Upper lobe of left lung (tissue), 6 donors: ENCODE measurements around the gene CNNM4. TPM values are rescaled to one million over a fixed set of nuclear protein-coding genes. Genes with fewer than 3 reads are reported as not detected.
A peak's percentile ranks its signal among the peaks of the same experiment; 100 is the strongest.

Experiments
- ATAC-seq, 2 donors: fragments of 200-7000 bp; cut with Tn5 transposase; one replicate each; pipeline ENCODE4 v1.9.1; 2022; ENCODE audit warnings: mild to moderate bottlenecking in 2 of 2, moderate library complexity in 2 of 2; ENCODE audit not compliant: low FRiP score in 2 of 2
- DNase-seq, 2 donors: peaks; one replicate each; pipeline ENCODE4 v3.0.0-alpha.2; 2019 to 2020
- H3K27ac ChIP-seq, 4 donors: fragments of 200-600 bp; sonication (generic); one replicate each; pipeline ENCODE4 v1.5.1; 2016 to 2019
- H3K27me3 ChIP-seq, 4 donors: fragments of 200-600 bp; sonication (generic); one replicate each; pipeline ENCODE4 v1.5.1; 2017 to 2019
- H3K36me3 ChIP-seq, 4 donors: fragments of 200-600 bp; sonication (generic); one replicate each; pipeline ENCODE4 v1.5.1; 2016 to 2019
- H3K4me1 ChIP-seq, 4 donors: fragments of 200-600 bp; sonication (generic); one replicate each; pipeline ENCODE4 v1.5.1; 2018 to 2019
- H3K4me3 ChIP-seq, 4 donors: fragments of 200-600 bp; sonication (generic); one replicate each; pipeline ENCODE4 v1.5.1; 2017 to 2019; ENCODE audit warnings: mild to moderate bottlenecking in 2 of 4, moderate library complexity in 1 of 4
- H3K9me3 ChIP-seq, 4 donors: fragments of 200-600 bp; sonication (generic); one replicate each; pipeline ENCODE4 v1.5.1; 2018 to 2019
- CTCF ChIP-seq, 6 experiments: fragments of 450-650 bp in 4 of 6; fragments of 200-600 bp in 2 of 6; sonication (generic) in 2 of 6; IDR thresholded peaks; one replicate each; pipeline ENCODE4 v1.5.1; 2016 to 2019; ENCODE audit warnings: antibody characterized with exemption in 6 of 6
- EP300 ChIP-seq, 4 donors: sonication (generic); formaldehyde crosslinking; IDR thresholded peaks; one replicate each; pipeline ENCODE4 v1.5.1; 2017; ENCODE audit warnings: antibody characterized with exemption in 4 of 4, control low read depth in 2 of 4
- POLR2A ChIP-seq, 4 donors: fragments of 450-650 bp; IDR thresholded peaks; one replicate each; pipeline ENCODE4 v1.5.1; 2016 to 2017; ENCODE audit warnings: antibody characterized with exemption in 4 of 4, mild to moderate bottlenecking in 2 of 4
- POLR2AphosphoS5 ChIP-seq, 2 donors: sonication (generic); formaldehyde crosslinking; IDR thresholded peaks; one replicate each; pipeline ENCODE4 v1.5.1; 2017; ENCODE audit warnings: antibody characterized with exemption in 2 of 2
- WGBS, 2 donors: methylation state at CpG; one replicate each; pipeline ENCODE4 v1.1.5; 2017 to 2018; 5-methylcytosine and 5-hydroxymethylcytosine counted together
- total RNA-seq, 6 donors: library from RNA; depleted of rRNA in 4 of 6; stranded (reverse); fragments of >200 nt in 4 of 6; gene quantifications; one replicate each; pipeline versions ENCODE4 v1.1.0 to v1.2.1, GENCODE V29; 2016 to 2021
- donor health status: DM: no; HTN: no; CAD: no; lungs with moderate emphysema.
- donor health status: DM: no; HTN: yes; CAD: no; lungs with severe emphysema.

Gene CNNM4
- total RNA-seq, 6 donors from 2014 or later, result 12.8 to 26.9 (median 22.1) TPM

DNA sequence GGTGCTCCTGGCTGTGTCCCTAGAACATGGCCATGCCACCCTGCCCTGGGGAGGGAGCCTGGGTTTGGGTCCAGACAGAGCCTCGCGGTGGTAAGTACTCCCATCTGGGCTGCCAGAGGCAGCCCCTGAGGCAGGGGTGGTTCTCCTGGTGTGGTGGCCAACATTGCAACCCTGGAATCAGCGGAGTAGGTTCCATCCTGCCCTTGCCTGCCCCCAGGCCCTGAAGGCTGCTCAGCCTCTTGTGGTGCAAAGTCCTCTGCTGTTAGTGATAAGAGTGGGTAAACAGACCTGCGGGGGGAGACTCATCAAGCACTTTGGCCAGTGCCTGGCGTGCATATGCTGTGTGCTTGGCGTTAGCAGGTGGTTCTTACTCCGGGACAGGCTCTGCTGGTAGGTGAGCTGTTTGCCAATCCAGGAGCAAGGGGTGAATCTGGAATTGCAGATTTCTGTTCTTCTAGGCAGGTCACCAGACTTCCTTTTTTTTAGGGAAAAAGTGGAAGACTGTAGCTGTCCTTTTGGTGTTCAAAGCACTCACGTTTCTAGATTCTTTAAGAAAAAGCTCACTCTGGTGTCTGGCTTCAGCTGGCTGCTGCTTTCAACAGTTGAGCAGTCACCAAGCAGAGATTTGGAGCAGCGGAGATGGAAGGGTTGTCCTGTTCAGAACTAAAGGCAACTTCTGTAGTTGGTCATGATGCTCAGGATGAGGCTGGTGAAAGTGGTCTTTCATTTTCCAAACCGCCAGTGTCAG is 58.6 kb downstream of the CNNM4 start:
- no peak overlapping the region for H3K27ac ChIP-seq
- TF ChIP-seq EP300 (IDR thresholded peaks at IDR 0.05), result no peak
- TF ChIP-seq CTCF (IDR thresholded peaks at IDR 0.05), result no peak
- TF ChIP-seq POLR2AphosphoS5 (IDR thresholded peaks at IDR 0.05), result no peak
- TF ChIP-seq POLR2A (IDR thresholded peaks at IDR 0.05), result no peak
- WGBS, 2 donors, result 63 to 76% methylated on average over 7 to 10 of the region's 10 CpGs
- H3K27me3 ChIP-seq, result no peaks in the 10 kb centered on the region
- H3K4me3 ChIP-seq, result peak overlapping the region in 1 of 4 donors; percentile 20
- H3K4me1 ChIP-seq, result peaks cover 39 to 57% (median 54%) of the 10 kb centered on the region in 4 donors
- ATAC-seq, result peak in 1 of 2 donors; percentile 17
- H3K9me3 ChIP-seq, result no peaks in the 10 kb centered on the region
- peak in 1 of 2 donors; percentile 76 for DNase-seq
- H3K36me3 ChIP-seq, result peaks cover 0 to 16% (median 2%) of the 10 kb centered on the region in 4 donors

DNA sequence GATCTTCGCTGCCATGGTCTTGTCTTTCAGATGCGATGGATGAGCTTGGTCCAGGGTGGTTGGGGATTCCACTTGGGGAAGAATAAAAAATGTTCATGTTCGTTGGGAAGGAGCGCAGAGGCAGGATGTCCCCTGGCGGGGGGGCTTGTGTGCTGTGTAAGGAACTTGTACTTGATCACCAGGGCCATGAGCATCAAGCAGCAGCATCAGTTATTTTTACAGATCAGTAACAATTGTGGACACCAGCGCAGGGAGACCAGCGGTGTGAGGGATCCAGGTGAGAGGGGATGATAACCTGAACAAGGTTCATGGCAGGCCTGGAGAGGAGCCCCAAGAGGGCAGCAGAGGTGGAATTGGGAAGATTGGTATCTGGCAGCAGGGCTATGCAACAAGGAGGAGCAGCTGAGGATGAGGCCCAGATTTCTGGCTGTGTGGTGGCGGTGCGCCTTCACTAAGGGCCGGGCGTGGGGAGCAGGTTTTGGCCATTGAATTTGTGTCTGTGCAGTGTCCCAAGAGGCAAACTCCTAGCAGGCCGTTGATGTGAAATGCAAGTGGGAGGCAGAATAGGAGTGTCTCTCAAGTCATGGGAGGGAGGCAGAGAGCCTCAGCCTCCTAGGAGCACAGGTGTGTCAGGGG is 59.3 kb downstream of the CNNM4 start:
- WGBS, 2 donors, result 88 to 90% methylated on average over 12 of the region's 12 CpGs
- no peak overlapping the region for H3K27ac ChIP-seq
- H3K4me3 ChIP-seq, result no peak overlapping the region
- peaks cover 0 to 22% (median 5%) of the 10 kb centered on the region in 4 donors for H3K36me3 ChIP-seq
- no peaks in the 10 kb centered on the region for H3K9me3 ChIP-seq
- peaks cover 37 to 60% (median 54%) of the 10 kb centered on the region in 4 donors for H3K4me1 ChIP-seq
- no peak for ATAC-seq
- H3K27me3 ChIP-seq, result no peaks in the 10 kb centered on the region
- TF ChIP-seq EP300 (IDR thresholded peaks at IDR 0.05) (no peak), POLR2AphosphoS5 (IDR thresholded peaks at IDR 0.05) (no peak), POLR2A (IDR thresholded peaks at IDR 0.05) (no peak), CTCF (IDR thresholded peaks at IDR 0.05) (no peak)
- DNase-seq, result no peak

DNA sequence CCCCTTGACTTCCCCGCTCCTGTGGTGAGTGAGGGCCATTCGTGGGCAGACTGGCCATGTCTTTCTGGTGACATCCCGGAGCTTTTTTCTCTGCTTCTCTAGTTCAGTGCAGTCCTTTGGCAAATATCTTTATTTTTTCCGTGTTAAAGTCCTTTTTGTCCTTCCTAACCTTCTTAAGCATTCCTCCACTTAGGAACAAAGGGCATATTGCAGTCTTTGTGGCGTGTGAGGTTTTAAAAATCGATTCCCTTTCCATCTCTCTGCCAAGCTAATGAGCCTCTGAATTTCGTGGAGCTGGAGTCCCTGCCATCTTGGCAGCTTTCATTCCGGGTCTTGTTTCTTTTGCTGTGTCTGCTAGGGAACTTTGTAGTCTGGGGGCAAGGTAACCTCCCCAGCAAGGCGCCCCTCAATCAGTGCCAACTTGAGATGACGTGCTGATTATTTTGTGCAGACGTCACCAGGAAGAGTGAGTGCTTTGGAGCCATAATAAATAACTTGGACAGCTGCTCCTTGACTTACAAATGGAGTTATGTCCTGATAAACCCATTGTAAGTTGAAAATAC is 60.5 kb downstream of the CNNM4 start:
- Histone ChIP-seq H3K9me3 (no peaks in the 10 kb centered on the region), H3K4me3 (no peak overlapping the region), H3K36me3 (peaks cover 0 to 34% (median 13%) of the 10 kb centered on the region in 4 donors), H3K27me3 (no peaks in the 10 kb centered on the region), H3K27ac (no peak overlapping the region), H3K4me1 (peaks cover 34 to 54% (median 48%) of the 10 kb centered on the region in 4 donors)
- 75 to 81% methylated on average over 11 of the region's 11 CpGs for WGBS, 2 donors
- DNase-seq (no peak), ATAC-seq (no peak)
- no peak for TF ChIP-seq EP300 (IDR thresholded peaks at IDR 0.05)
- no peak for TF ChIP-seq POLR2A (IDR thresholded peaks at IDR 0.05)
- no peak for TF ChIP-seq CTCF (IDR thresholded peaks at IDR 0.05)
- no peak for TF ChIP-seq POLR2AphosphoS5 (IDR thresholded peaks at IDR 0.05)

DNA sequence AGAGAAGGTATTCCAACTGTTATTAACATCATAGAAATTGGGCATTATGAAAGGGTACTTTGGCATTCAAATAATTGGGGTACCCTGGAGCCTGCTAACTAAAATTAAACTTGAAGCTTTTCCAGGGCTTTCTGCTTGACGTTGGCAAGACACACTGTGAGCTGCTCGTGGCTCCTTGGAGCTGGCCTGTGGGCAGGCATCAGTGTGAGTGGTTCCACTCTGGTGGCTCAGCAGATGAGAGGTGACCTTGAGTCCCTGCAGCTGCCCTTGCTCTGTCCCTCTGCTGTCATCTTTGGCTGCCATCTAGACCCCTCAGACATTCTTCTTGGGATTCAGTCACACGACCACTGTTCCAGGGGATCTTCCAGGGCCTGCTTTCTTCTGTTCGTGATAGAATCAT is 62.1 kb downstream of the CNNM4 start:
- H3K36me3 ChIP-seq, result peaks cover 0 to 50% (median 28%) of the 10 kb centered on the region in 4 donors
- ATAC-seq, result no peak
- WGBS, 2 donors, result 83 to 91% methylated on average over 4 of the region's 4 CpGs

More for the DNA sequence above, 62.1 kb downstream of the CNNM4 start:
- Histone ChIP-seq H3K4me3 (no peak overlapping the region), H3K27me3 (no peaks in the 10 kb centered on the region), H3K27ac (no peak overlapping the region), H3K4me1 (peaks cover 27 to 46% (median 38%) of the 10 kb centered on the region in 4 donors), H3K9me3 (no peaks in the 10 kb centered on the region)
- no peak for TF ChIP-seq EP300 (IDR thresholded peaks at IDR 0.05)
- no peak for TF ChIP-seq POLR2AphosphoS5 (IDR thresholded peaks at IDR 0.05)
- TF ChIP-seq POLR2A (IDR thresholded peaks at IDR 0.05), result no peak
- no peak for TF ChIP-seq CTCF (IDR thresholded peaks at IDR 0.05)
- DNase-seq, result no peak
